Measurements from ENCODE around the gene ELL3.

ELL3 gene

GRCh38 chr15:43795197-43795596, 18.4 kb upstream of the ELL3 start:
- no peak for TF ChIP-seq CTCF (IDR thresholded peaks at IDR 0.05; ENCODE audit: insufficient read depth, low read depth, low read length, missing control alignments)
- H3K4me3 ChIP-seq (ENCODE audit: low read length): no peak overlapping the region
- DNase-seq (ENCODE audit: low read depth): no peak

DNA sequence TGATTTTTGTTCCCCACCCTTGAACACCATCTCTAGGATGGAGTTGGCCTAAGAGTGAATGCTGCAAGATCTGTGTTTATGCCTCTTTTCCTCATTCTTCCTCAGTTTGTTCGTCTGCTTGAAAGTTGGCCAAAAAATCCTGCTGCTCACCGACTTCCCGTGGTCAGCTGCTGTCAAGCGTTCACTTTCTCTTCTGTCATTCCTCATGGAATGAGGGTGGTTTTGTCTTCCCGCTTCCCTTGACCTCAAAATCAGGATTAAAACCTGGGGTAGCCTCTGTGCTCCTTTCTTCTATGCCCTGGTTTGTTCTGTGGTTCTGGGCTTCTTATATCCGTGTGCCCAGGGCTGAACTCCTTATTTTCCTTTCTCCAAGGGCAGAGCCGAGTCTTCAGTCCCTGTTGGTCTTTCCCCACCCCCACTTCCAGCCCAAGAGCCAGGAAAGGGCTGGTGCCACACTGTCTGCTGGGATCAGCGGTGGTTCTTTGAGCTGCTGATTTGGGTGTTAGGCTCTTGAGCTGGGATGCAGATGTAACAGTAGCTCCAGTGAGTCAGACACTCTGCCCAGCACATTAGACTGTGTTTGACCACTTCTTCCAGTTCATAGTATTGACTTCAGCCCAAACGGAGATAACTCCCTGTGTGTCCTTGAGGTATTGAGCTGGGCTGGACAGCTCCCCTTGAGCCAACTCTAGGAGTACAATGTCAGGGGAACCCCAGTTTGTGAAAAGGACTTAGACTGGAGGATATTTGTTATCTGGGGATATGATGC, 17.7 kb upstream of the ELL3 start:
- DNase-seq (ENCODE audit: low read depth): no peak
- TF ChIP-seq CTCF (IDR thresholded peaks at IDR 0.05; ENCODE audit: insufficient read depth, low read depth, low read length, missing control alignments): no peak
- H3K4me3 ChIP-seq (ENCODE audit: low read length): no peak overlapping the region

- DNase-seq (ENCODE audit: low read depth): no peak
- peak overlapping the region; percentile 99 for H3K4me3 ChIP-seq (ENCODE audit: low read length)
- TF ChIP-seq CTCF (IDR thresholded peaks at IDR 0.05; ENCODE audit: insufficient read depth, low read depth, low read length, missing control alignments): no peak
These were observed 16.9 kb upstream of the ELL3 start for GRCh38 chr15:43793647-43794046.

GRCh38 chr15:43792761-43793476, 16.2 kb upstream of the ELL3 start:
- peak; percentile 41 for DNase-seq (ENCODE audit: low read depth)
- peak; percentile 25 for TF ChIP-seq CTCF (IDR thresholded peaks at IDR 0.05; ENCODE audit: insufficient read depth, low read depth, low read length, missing control alignments)

DNA sequence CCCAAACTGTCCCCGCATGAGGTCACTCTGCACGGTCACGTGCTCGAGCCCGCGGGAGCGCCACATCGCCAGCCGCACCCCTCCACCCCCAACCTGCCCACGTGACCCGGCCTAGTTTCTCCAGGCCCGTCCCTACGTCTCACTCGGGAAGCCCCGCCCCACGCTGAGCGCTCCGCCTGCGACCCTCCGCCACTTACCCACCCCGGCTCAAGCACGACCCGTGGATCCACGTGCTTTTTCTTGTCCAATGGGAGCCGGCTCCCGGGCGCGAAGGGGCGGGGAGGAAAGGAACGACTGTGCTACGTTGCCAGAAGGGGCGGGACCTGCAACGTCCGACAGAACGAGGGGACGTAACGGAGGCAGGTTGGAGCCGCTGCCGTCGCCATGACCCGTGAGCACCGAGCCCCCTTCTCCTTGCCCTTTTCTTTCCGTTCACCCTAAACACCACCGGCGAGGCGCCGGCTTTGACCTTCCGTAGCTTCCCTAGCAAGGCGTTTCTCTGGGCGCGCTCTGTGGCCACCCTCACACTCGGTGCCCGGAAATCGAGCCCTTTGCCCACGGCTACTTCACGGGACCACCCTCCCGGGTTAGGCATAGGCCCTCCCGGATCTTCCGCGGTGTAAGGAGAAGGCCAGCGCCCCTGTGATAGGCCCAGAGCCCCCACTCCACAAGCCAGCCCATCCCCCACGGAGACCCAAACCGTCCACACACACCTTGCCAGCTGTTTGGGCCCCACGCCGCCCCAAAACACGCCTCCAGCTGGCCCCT, 15.4 kb upstream of the ELL3 start, which contains the start of gene SERF2:
Gene SERF2 (plus strand): TSS at position 328 of the 768 bp plus-strand sequence. CDS start 57 bp downstream, at position 385.
- H3K4me3 ChIP-seq (ENCODE audit: low read length): peak within 1 kb of the TSS; percentile 99
- TF ChIP-seq CTCF (IDR thresholded peaks at IDR 0.05; ENCODE audit: insufficient read depth, low read depth, low read length, missing control alignments): no peak
- peak; percentile 100 for DNase-seq (ENCODE audit: low read depth)

More at GRCh38 chr15:43792761-43793476, 16.2 kb upstream of the ELL3 start:
- H3K4me3 ChIP-seq (ENCODE audit: low read length): peak overlapping the region; percentile 99

- TF ChIP-seq CTCF (IDR thresholded peaks at IDR 0.05; ENCODE audit: insufficient read depth, low read depth, low read length, missing control alignments): no peak
- no peak for DNase-seq (ENCODE audit: low read depth)
- no peak overlapping the region for H3K4me3 ChIP-seq (ENCODE audit: low read length)
These were observed 12.6 kb upstream of the ELL3 start for GRCh38 chr15:43789409-43789808.
